DND-41 (cell line): ENCODE results near the gene TGM2.
A peak's percentile ranks its signal among the peaks of the same experiment; 100 is the strongest.

Experiments used
- CTCF ChIP-seq: IDR thresholded peaks from 2 replicates; pipeline ENCODE4 v1.5.1; 2012; ENCODE audit warnings: borderline replicate concordance, low read length, moderate library complexity, mild to moderate bottlenecking; ENCODE audit not compliant: poor library complexity, severe bottlenecking; ENCODE audit errors: extremely low read depth
- EZH2 ChIP-seq: IDR thresholded peaks from 3 replicates; pipeline ENCODE4 v1.6.1; 2012; ENCODE audit warnings: borderline replicate concordance, low read depth, mild to moderate bottlenecking, moderate library complexity, low read length, inconsistent platforms; ENCODE audit not compliant: severe bottlenecking

GRCh38 chr20:38214256-38215193 is 49.5 kb upstream of the TGM2 start:
- peak; percentile 2 for TF ChIP-seq CTCF
- no peak for TF ChIP-seq EZH2
